ENCODE measurements around the gene LAMA1. TPM values are rescaled to one million over a fixed set of nuclear protein-coding genes. Genes with fewer than 3 reads are reported as not detected.

Gene LAMA1
- total RNA-seq, 2 donors from 2014 or later = 0.15 to 1.1 TPM

GRCh38 chr18:7116792-7117389 lies 706 bp downstream of the LAMA1 start:
- peaks cover 0 to 21% of the 10 kb centered on the region in 2 donors for H3K4me1 ChIP-seq
- TF ChIP-seq, protein P1, sequence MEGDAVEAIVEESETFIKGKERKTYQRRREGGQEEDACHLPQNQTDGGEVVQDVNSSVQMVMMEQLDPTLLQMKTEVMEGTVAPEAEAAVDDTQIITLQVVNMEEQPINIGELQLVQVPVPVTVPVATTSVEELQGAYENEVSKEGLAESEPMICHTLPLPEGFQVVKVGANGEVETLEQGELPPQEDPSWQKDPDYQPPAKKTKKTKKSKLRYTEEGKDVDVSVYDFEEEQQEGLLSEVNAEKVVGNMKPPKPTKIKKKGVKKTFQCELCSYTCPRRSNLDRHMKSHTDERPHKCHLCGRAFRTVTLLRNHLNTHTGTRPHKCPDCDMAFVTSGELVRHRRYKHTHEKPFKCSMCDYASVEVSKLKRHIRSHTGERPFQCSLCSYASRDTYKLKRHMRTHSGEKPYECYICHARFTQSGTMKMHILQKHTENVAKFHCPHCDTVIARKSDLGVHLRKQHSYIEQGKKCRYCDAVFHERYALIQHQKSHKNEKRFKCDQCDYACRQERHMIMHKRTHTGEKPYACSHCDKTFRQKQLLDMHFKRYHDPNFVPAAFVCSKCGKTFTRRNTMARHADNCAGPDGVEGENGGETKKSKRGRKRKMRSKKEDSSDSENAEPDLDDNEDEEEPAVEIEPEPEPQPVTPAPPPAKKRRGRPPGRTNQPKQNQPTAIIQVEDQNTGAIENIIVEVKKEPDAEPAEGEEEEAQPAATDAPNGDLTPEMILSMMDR (IDR thresholded peaks at IDR 0.05) = no peak
- no peaks in the 10 kb centered on the region for H3K36me3 ChIP-seq
- H3K27ac ChIP-seq = no peak overlapping the region
- H3K4me3 ChIP-seq = peak overlapping the region; percentile 29 to 54
- peaks cover 10 to 32% of the 10 kb centered on the region in 2 donors for H3K27me3 ChIP-seq
- no peak for DNase-seq (ENCODE audit: low spot score)
- peaks cover 0 to 8% of the 10 kb centered on the region in 2 donors for H3K9me3 ChIP-seq

DNA sequence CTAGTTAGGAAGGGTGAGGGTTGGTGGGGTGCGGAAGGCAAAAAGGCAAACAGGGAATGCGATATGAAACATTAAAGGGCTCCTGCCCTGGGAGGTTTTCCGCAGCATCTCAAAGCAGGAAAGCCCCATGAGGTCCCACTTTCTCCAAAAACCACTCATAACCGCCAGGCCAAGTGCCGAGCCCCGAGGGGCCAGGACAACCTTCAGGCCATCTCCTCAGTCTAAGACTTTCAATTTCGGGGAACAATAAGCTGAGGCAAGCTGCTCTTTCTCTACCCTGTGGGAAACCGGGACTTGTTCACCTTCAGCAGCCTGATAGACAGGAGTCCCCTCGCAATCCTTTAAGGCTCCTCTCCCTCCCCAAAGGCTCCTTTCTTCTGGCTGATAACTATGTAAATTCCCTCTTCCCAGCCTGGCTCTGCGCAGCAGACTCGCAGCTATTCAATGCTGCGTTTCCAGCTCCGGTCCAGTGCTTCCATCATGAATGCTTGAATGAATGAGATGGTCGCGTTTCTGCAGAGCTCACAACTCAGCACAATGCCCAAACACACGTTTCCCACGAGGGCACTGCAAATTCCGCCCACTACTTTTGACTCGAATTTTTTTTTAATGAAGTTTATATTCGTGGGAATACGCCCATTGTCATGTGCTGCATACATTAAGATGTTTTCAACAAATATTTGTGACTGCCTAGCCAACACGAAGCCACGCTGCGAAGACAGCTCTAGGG lies 1.4 kb downstream of the LAMA1 start:
- H3K4me1 ChIP-seq = peaks cover 0 to 21% of the 10 kb centered on the region in 2 donors
- no peak overlapping the region for H3K27ac ChIP-seq
- no peak for DNase-seq (ENCODE audit: low spot score)
- TF ChIP-seq, protein P1 (IDR thresholded peaks at IDR 0.05) = no peak
- peaks cover 10 to 35% of the 10 kb centered on the region in 2 donors for H3K27me3 ChIP-seq
- H3K9me3 ChIP-seq = peaks cover 0 to 8% of the 10 kb centered on the region in 2 donors
- H3K4me3 ChIP-seq = peak overlapping the region in 1 of 2 donors; percentile 54
- no peaks in the 10 kb centered on the region for H3K36me3 ChIP-seq

DNA sequence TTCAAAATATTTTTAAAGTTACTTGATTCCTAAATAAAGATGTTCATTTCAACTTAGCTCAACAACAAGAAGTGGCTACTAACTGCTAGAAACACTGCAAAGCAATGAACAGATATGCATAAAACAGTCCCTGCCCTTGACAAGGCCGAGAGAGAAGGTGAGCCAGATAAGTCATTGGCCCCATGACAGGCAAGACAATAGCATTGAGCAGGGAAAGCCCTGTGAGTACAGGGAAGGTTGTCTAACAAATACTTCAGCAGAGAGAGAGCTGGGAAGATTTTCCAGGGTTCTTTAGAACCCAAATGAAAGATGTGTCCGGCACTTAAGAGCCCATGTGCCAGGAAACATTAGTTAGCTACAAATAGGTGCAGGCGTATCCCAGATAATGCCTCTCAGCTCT lies 4.7 kb downstream of the LAMA1 start:
- TF ChIP-seq, protein P1 (IDR thresholded peaks at IDR 0.05) = no peak
- no peak overlapping the region for H3K27ac ChIP-seq
- peaks cover 10 to 30% of the 10 kb centered on the region in 2 donors for H3K27me3 ChIP-seq
- no peaks in the 10 kb centered on the region for H3K36me3 ChIP-seq
- DNase-seq (ENCODE audit: low spot score) = no peak
- H3K4me1 ChIP-seq = peaks cover 0 to 20% of the 10 kb centered on the region in 2 donors
- H3K4me3 ChIP-seq = no peak overlapping the region
- H3K9me3 ChIP-seq = peaks cover 0 to 8% of the 10 kb centered on the region in 2 donors

- TF ChIP-seq, protein P1 (IDR thresholded peaks at IDR 0.05) = no peak
- peaks cover 0 to 8% of the 10 kb centered on the region in 2 donors for H3K9me3 ChIP-seq
Observed at GRCh38 chr18:7111134-7111533, 6.5 kb downstream of the LAMA1 start.

GRCh38 chr18:7105943-7106342 lies 11.7 kb downstream of the LAMA1 start:
- no peak overlapping the region for H3K27ac ChIP-seq
- no peaks in the 10 kb centered on the region for H3K36me3 ChIP-seq
- TF ChIP-seq, protein P1 (IDR thresholded peaks at IDR 0.05) = no peak
- H3K4me1 ChIP-seq = no peaks in the 10 kb centered on the region
- no peaks in the 10 kb centered on the region for H3K27me3 ChIP-seq
- H3K4me3 ChIP-seq = no peak overlapping the region
- H3K9me3 ChIP-seq = no peaks in the 10 kb centered on the region
- DNase-seq (ENCODE audit: low spot score) = no peak

More at GRCh38 chr18:7111134-7111533, 6.5 kb downstream of the LAMA1 start:
- H3K27me3 ChIP-seq = peaks cover 7 to 14% of the 10 kb centered on the region in 2 donors
- DNase-seq (ENCODE audit: low spot score) = no peak
- no peaks in the 10 kb centered on the region for H3K36me3 ChIP-seq
- peaks cover 0 to 4% of the 10 kb centered on the region in 2 donors for H3K4me1 ChIP-seq
- H3K4me3 ChIP-seq = no peak overlapping the region
- H3K27ac ChIP-seq = no peak overlapping the region
